Brain microvascular endothelial cell (primary cell): Measurements from ENCODE around the gene NOD2.

Source experiments
- DNase-seq: peaks from one replicate; pipeline ENCODE4 v3.0.0-alpha.2; 2020
- H3K27ac ChIP-seq: fragments of 250-450 bp; sonication (Bioruptor Pico); 2 replicates; pipeline ENCODE4 v1.5.1; 2020; ENCODE audit warnings: mild to moderate bottlenecking, moderate library complexity
- H3K27me3 ChIP-seq: fragments of 250-450 bp; sonication (Bioruptor Pico); replicated peaks from 2 replicates; pipeline ENCODE4 v1.5.1; 2020; ENCODE audit warnings: mild to moderate bottlenecking
- H3K36me3 ChIP-seq: fragments of 250-450 bp; sonication (Bioruptor Pico); replicated peaks from 2 replicates; pipeline ENCODE4 v1.5.1; 2020; ENCODE audit warnings: mild to moderate bottlenecking
- H3K4me3 ChIP-seq: 2 replicates; pipeline ENCODE4 v1.5.1; 2011; ENCODE audit warnings: low read depth, mild to moderate bottlenecking, control low read depth, low read length, moderate library complexity
- in situ Hi-C: cut with HindIII; loops from 2 replicates; pipeline ENCODE4 v1.10.0; 2017; ENCODE audit warnings: low sequenced_read_pairs, low pct_ligation_motif_present
- TF ChIP-seq, protein P1 (sequence below): IDR thresholded peaks from 2 replicates; pipeline ENCODE4 v1.5.1; 2011; ENCODE audit warnings: low read depth, mild to moderate bottlenecking, moderate library complexity, low read length, control low read depth, inconsistent platforms; ENCODE audit errors: missing control alignments

NOD2 gene

DNA sequence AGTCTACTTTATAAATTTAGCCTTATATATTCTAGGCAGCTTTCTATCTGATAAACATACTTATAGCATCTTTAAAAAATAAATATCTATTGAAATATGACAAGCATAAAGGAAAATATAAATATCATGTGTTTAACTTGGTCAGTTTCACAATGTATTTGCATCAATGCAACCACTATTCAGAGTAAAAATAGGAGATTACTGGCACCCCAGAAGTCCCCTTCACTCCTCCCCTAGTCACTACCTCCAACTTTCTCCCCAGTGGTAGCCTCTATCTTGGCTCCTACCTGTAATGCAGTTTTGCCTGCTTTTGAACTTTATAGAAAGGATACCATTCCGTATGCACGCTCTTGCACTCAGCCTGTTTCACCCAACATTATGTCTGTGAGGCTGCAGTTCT is 3.2 kb upstream of the NOD2 start:
- Histone ChIP-seq H3K36me3 (no peaks in the 10 kb centered on the region), H3K27ac (no peak overlapping the region), H3K4me3 (no peak overlapping the region), H3K27me3 (peaks cover 7% of the 10 kb centered on the region)
- DNase-seq: no peak
- in situ Hi-C loops: no loop called here
- TF ChIP-seq, protein P1, sequence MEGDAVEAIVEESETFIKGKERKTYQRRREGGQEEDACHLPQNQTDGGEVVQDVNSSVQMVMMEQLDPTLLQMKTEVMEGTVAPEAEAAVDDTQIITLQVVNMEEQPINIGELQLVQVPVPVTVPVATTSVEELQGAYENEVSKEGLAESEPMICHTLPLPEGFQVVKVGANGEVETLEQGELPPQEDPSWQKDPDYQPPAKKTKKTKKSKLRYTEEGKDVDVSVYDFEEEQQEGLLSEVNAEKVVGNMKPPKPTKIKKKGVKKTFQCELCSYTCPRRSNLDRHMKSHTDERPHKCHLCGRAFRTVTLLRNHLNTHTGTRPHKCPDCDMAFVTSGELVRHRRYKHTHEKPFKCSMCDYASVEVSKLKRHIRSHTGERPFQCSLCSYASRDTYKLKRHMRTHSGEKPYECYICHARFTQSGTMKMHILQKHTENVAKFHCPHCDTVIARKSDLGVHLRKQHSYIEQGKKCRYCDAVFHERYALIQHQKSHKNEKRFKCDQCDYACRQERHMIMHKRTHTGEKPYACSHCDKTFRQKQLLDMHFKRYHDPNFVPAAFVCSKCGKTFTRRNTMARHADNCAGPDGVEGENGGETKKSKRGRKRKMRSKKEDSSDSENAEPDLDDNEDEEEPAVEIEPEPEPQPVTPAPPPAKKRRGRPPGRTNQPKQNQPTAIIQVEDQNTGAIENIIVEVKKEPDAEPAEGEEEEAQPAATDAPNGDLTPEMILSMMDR: no peak

DNA sequence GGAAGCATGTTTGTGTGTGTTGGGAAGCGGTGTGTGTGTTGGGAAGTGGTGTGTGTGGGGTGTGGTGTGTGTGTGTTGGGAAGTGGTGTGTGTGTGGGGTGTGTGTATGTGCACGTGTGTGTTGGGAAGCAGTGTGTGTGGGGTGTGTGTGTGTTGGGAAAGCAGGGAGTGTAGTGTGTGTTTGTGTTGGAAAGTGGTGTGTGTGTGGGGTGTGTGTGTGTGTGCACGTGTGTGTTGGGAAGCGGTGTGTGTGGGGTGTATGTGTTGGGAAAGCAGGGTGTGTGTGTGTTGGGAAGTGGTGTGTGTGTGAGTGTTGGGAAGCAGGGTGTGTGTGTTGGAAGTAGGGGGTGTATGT is 785 bp upstream of the NOD2 start:
- in situ Hi-C loops: no loop called here
- TF ChIP-seq, protein P1: no peak
- H3K27ac ChIP-seq: no peak overlapping the region
- H3K4me3 ChIP-seq: no peak overlapping the region
- H3K36me3 ChIP-seq: no peaks in the 10 kb centered on the region
- DNase-seq: no peak
- H3K27me3 ChIP-seq: peaks cover 7% of the 10 kb centered on the region

DNA sequence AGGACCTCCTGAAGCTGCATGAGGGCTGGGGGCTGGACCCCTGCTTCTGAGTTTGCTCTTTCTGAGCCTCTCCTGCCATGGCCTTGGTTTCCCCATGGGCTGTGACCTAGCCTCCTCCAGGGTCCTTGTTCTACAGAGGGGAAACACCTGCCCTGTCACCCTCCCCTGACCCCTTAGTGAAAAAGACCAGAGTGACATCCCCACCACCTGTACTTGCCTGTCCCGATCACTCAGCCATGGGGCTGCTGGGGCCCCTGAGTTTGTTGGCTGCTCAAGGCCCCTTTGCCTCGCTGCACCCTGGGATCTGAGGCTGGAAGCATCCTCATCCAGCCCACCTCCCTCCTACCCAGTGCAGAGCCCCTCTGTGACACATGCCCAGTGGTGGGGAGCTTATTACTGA is 800 bp downstream of the NOD2 start:
- peaks cover 7% of the 10 kb centered on the region for H3K27me3 ChIP-seq
- no peak for DNase-seq
- TF ChIP-seq, protein P1: no peak
- H3K4me3 ChIP-seq: no peak overlapping the region
- H3K27ac ChIP-seq: no peak overlapping the region
- no peaks in the 10 kb centered on the region for H3K36me3 ChIP-seq
- in situ Hi-C loops: no loop called here

DNA sequence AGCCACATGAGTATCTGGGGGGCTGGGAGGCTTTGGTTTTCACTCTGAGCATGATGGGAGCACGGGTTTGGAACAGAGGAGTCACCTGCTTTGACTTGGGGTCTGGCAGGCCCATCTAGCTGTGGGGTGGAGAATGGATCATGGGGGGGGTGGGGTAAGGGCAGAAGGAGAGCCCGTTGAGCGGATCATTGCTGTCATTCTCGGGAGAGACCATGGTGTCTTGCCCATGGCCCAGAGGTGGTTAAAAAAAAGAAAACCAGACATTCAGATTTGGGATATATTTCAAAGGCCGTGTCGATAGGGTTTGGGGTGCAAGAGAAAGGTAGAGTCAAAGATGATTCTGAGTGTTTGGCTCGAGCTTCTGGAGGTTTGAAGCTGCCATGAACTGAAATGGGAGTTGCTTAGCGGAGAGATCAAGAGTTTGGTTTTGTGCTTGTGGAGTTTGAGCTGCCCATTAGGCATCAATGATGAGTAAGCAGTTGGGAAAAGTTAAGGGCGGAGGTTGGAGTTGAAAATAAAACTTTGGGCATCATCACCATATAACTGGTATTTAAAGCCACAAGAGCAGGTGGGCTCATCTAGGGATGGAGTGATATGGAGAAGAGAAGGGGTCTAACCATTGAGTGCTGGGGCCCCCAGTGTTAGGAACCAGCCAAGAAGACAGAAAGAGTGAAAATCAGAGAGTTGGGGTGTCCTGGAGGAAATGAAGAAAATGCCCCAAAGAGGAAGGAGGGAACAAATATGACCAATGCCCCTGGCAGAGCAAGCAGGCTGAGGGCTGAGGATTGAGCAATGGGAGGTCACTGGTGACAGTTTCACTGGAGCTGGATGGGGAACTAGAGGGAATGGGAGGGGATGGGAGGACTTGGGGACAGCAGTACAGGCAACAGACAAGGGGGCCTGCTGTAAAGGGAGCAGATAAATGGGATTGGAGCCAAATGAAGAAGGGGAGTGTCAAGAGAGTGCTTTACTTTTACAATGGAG is 1.9 kb downstream of the NOD2 start:
- Histone ChIP-seq H3K27ac (no peak overlapping the region), H3K4me3 (no peak overlapping the region), H3K36me3 (no peaks in the 10 kb centered on the region), H3K27me3 (peaks cover 7% of the 10 kb centered on the region)
- TF ChIP-seq, protein P1: no peak
- DNase-seq: no peak
- in situ Hi-C loops: no loop called here

DNA sequence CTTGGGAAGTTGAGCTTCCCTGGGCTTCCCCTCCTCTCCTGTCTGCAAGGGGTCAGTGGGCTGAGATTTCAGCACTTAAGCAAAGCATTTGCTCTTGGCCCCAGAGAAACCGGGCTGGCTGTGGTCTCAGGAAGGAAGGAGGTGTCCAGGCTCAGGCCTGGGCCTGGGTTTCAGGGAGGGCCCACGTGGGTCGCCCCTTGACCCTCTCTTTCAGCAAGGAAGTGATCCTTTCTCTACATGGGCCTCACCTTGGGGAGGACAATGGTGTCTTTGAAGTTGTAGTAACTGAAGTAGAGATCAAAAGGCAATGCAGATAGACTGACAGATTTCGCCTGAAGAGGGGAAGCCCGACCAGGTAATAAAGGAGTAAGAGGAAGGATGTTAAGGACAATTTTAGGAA is 2.7 kb downstream of the NOD2 start:
- H3K27ac ChIP-seq: no peak overlapping the region
- H3K27me3 ChIP-seq: peaks cover 7% of the 10 kb centered on the region
- no peak overlapping the region for H3K4me3 ChIP-seq
- TF ChIP-seq, protein P1: no peak
- no peaks in the 10 kb centered on the region for H3K36me3 ChIP-seq
- no peak for DNase-seq
- in situ Hi-C loops: no loop called here
